GM12878 (cell line): ENCODE measurements around the gene MAML3. TPM values are rescaled to one million over a fixed set of nuclear protein-coding genes. Genes with fewer than 3 reads are reported as not detected.

ENCODE experiments used
- ATAC-seq: fragments of 200-7000 bp; cut with Tn5 transposase; 3 replicates; pipeline ENCODE4 v1.9.1; 2020; ENCODE audit warnings: mild to moderate bottlenecking, moderate library complexity
- BruUV-seq: library from RNA; stranded (reverse); fragments of 400-500 nt; replicated peaks from 2 replicates; lab custom pipeline; 2021; lab: Mats Ljungman, UMichigan
- CTCF ChIA-PET: fragments of 300-600 bp; sonication (Branson Sonifier 250); formaldehyde crosslinking; extraction: SDS; loops from one replicate; lab custom pipeline; 2021; ENCODE audit warnings: inconsistent platforms; lab: Yijun Ruan, JAX
- POLR2A ChIA-PET: fragments of 350-600 bp; formaldehyde crosslinking; extraction: SDS; loops from one replicate; lab custom pipeline; 2021; ENCODE audit warnings: inconsistent platforms; lab: Charles Lee
- RAD21 ChIA-PET: fragments of 300-600 bp; sonication (Branson Sonifier 250); formaldehyde crosslinking; loops from one replicate; lab custom pipeline; 2023; ENCODE audit warnings: antibody characterized with exemption; ENCODE audit not compliant: unreplicated experiment; lab: Charles Lee
- SMC1A ChIA-PET: fragments of 300-600 bp; sonication (Branson Sonifier 250); formaldehyde crosslinking; loops from one replicate; lab custom pipeline; 2023; ENCODE audit not compliant: unreplicated experiment, uncharacterized antibody; lab: Charles Lee
- DNase-seq: peaks from one replicate; pipeline ENCODE4 v3.0.0-alpha.2; 2011; ENCODE audit warnings: low read depth, low spot score
- FAIRE-seq: peaks from 3 replicates; lab custom pipeline; 2011; peaks lifted over from hg19 to GRCh38; lab: Jason Lieb, UNC
- H2AFZ ChIP-seq: 2 replicates; pipeline ENCODE4 v1.6.0; 2011; ENCODE audit warnings: low read depth, low read length, control low read depth; ENCODE audit not compliant: control insufficient read depth
- H3K27ac ChIP-seq: 2 replicates; pipeline ENCODE4 v1.5.1; 2011; ENCODE audit warnings: control low read depth; ENCODE audit not compliant: control insufficient read depth, insufficient read depth
- H3K27me3 ChIP-seq, 2 experiments: replicated peaks in 1 of 2; 2 replicates each; pipeline versions ENCODE4 v1.6.0 to v1.6.1; 2011; ENCODE audit warnings: low read length in 1 of 2; ENCODE audit not compliant: control insufficient read depth in 2 of 2, insufficient read depth in 2 of 2
- H3K36me3 ChIP-seq, 2 experiments: 2 replicates each; pipeline ENCODE4 v1.5.1; 2011; ENCODE audit warnings: low read length in 1 of 2; ENCODE audit not compliant: control insufficient read depth in 2 of 2, insufficient read depth in 2 of 2
- H3K4me1 ChIP-seq: 2 replicates; pipeline ENCODE4 v1.6.1; 2011; ENCODE audit warnings: mild to moderate bottlenecking, low read length, moderate library complexity, mixed read lengths; ENCODE audit not compliant: control insufficient read depth, insufficient read depth
- H3K4me2 ChIP-seq: 2 replicates; pipeline ENCODE4 v1.6.0; 2011; ENCODE audit warnings: control low read depth; ENCODE audit not compliant: control insufficient read depth, insufficient read depth
- H3K4me3 ChIP-seq: fragments of 200-600 bp; sonication (generic); 2 replicates; pipeline ENCODE4 v1.5.1; 2016
- H3K79me2 ChIP-seq: 2 replicates; pipeline ENCODE4 v1.6.0; 2011; ENCODE audit warnings: low read length; ENCODE audit not compliant: control insufficient read depth, insufficient read depth
- H3K9ac ChIP-seq: 2 replicates; pipeline ENCODE4 v1.8.0; 2011; ENCODE audit warnings: low read length, control low read depth, mixed read lengths; ENCODE audit not compliant: control insufficient read depth, insufficient read depth
- H3K9me3 ChIP-seq: replicated peaks from 3 replicates; pipeline ENCODE4 v1.5.1; 2011; ENCODE audit warnings: mild to moderate bottlenecking, low read length; ENCODE audit not compliant: control insufficient read depth, insufficient read depth
- H4K20me1 ChIP-seq: 2 replicates; pipeline ENCODE4 v1.6.0; 2011; ENCODE audit not compliant: control insufficient read depth, insufficient read depth
- SPI1 ChIP-seq: IDR thresholded peaks from 2 replicates; pipeline ENCODE4 v1.6.1; 2011; ENCODE audit warnings: low read depth, mild to moderate bottlenecking, low read length, moderate library complexity, borderline replicate concordance; ENCODE audit not compliant: insufficient read depth
- STAT3 ChIP-seq: IDR thresholded peaks from 2 replicates; pipeline ENCODE4 v1.6.1; 2011; ENCODE audit warnings: low read depth, low read length, improper control_type of control experiment
- WRNIP1 ChIP-seq: IDR thresholded peaks from 2 replicates; pipeline ENCODE4 v1.6.1; 2011; ENCODE audit warnings: low read depth, low read length, improper control_type of control experiment, borderline replicate concordance
- WGBS: methylation state at CpG from one replicate; pipeline ENCODE4 v1.1.6; 2016; ENCODE audit warnings: low lambda C conversion rate; ENCODE audit not compliant: insufficient replicate concordance, insufficient coverage; ENCODE audit errors: missing lambda C conversion rate; 5-methylcytosine and 5-hydroxymethylcytosine counted together
- in situ Hi-C: fragments of 300-500 bp; cut with MboI; formaldehyde crosslinking; loops from 9 replicates; pipeline ENCODE4 v1.14.3; 2018; ENCODE audit warnings: mixed read lengths
- intact Hi-C: fragments of 100-400 bp; cut with micrococcal nuclease; formaldehyde crosslinking; loops from one replicate; pipeline ENCODE4 v1.14.2; 2022; ENCODE audit not compliant: unreplicated experiment
- polyA plus RNA-seq, 11 experiments: library from polyadenylated mRNA; depleted of rRNA in 4 of 11; unstranded in 6 of 11; stranded (reverse) in 5 of 11; fragments of >200 nt; fragmentation: Nextera tagmentation in 4 of 11; fragmentation: Illumina TruSeq in 1 of 11; extraction: Ambion mirVana in 4 of 11; extraction: Trizol in 1 of 11; gene quantifications; 1 replicate in 1 of 11; 2 replicates in 10 of 11; pipeline versions ENCODE4 v1.2.1 to v1.2.3, GENCODE V29; 2011 to 2016; ENCODE audit warnings: inconsistent platforms in 2 of 11, missing spikeins in 2 of 11, low read depth in 1 of 11
- total RNA-seq, 4 experiments: library from RNA; depleted of rRNA in 3 of 4; stranded (reverse); fragments of >200 nt in 3 of 4; fragmentation: Illumina TruSeq in 1 of 4; extraction: Trizol in 1 of 4; gene quantifications; 2 replicates each; pipeline versions ENCODE4 v1.2.1 to v1.2.3, GENCODE V29; 2013 to 2021
- TF ChIP-seq, protein P1 (sequence below): fragments of 450-650 bp; IDR thresholded peaks from 2 replicates; pipeline ENCODE4 v1.6.1; 2016; ENCODE audit warnings: mild to moderate bottlenecking, moderate library complexity, borderline replicate concordance

MAML3 gene
- total and polyA plus RNA-seq, 10 of the 15 experiments (the other 5 are each of a cell fraction or from before 2014, with no cell fraction given), result under 0.01 to 0.53 (median 0.06) TPM; not detected in 2

DNA sequence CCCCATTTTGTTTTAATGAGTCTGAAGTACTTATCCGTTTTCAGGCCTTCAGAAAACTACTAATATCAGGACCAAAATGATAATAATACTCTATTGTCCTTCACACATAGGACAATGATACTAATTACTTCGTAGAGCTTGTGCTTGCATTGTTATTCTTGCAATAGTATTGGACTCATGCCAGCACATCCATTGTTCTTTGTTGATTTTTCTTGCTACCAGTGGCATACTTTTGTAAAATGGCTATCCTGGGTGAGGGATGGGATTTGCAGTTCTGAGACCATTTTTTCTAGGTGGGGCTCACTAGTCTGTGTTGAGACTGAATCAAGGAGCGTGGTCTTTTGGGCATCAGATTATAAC, 195.3 kb downstream of the MAML3 start (continued):
- TF ChIP-seq, protein P1, sequence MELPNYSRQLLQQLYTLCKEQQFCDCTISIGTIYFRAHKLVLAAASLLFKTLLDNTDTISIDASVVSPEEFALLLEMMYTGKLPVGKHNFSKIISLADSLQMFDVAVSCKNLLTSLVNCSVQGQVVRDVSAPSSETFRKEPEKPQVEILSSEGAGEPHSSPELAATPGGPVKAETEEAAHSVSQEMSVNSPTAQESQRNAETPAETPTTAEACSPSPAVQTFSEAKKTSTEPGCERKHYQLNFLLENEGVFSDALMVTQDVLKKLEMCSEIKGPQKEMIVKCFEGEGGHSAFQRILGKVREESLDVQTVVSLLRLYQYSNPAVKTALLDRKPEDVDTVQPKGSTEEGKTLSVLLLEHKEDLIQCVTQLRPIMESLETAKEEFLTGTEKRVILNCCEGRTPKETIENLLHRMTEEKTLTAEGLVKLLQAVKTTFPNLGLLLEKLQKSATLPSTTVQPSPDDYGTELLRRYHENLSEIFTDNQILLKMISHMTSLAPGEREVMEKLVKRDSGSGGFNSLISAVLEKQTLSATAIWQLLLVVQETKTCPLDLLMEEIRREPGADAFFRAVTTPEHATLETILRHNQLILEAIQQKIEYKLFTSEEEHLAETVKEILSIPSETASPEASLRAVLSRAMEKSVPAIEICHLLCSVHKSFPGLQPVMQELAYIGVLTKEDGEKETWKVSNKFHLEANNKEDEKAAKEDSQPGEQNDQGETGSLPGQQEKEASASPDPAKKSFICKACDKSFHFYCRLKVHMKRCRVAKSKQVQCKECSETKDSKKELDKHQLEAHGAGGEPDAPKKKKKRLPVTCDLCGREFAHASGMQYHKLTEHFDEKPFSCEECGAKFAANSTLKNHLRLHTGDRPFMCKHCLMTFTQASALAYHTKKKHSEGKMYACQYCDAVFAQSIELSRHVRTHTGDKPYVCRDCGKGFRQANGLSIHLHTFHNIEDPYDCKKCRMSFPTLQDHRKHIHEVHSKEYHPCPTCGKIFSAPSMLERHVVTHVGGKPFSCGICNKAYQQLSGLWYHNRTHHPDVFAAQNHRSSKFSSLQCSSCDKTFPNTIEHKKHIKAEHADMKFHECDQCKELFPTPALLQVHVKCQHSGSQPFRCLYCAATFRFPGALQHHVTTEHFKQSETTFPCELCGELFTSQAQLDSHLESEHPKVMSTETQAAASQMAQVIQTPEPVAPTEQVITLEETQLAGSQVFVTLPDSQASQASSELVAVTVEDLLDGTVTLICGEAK, result no peak
- TF ChIP-seq STAT3, result no peak

DNA sequence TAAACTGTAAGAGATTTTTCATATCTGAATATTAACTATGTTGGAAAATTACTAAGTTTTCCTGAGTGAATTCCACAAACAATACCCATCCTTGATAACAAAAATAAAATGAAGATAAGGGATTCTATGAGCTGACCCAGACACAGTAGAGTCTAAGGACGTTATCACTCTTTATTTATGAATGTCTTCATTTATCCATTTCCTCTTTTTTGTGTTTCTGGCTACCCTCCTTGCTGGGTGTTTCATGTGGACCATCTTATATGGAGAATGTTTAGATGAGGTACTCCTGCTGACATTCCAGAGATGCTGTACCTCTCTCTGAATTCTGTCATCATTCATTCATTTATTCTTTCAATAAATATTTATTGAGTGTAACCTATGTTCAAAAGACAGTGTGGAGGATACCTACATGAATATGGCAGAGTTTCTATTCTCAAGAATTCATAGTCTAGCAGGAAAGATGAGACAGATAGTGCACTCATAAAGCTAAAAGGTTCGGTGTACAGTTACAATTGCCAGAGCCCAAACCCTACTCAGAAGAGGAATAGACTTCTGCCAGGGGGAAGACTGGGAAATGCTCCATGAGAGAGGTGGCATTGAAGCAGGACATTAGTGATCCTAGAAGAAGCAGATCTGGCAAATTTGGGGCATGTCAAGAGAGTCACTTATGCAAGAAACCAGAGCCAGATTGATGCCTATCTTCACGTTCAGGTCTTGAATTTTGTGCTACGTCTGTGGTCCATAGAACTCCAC, 195.8 kb downstream of the MAML3 start:
- intact Hi-C loops (no loop called here), in situ Hi-C loops (no loop called here)
- no peak overlapping the region for H3K27ac ChIP-seq
- H3K36me3 ChIP-seq, result no peaks in the 10 kb centered on the region
- no TSS peak for BruUV-seq
- CTCF ChIA-PET, result interaction anchor here (0.7 kb wide), 1 partner anchor 302 kb away, joined by 3 read pairs; no protein-coding TSS in a partner anchor
- H3K4me1 ChIP-seq, result no peaks in the 10 kb centered on the region
- FAIRE-seq (no peak), ATAC-seq (no peak), DNase-seq (no peak)
- no peak overlapping the region for H3K9ac ChIP-seq
- no peak overlapping the region for H3K4me3 ChIP-seq
- RAD21 ChIA-PET, result no interaction called here
- POLR2A ChIA-PET, result no interaction called here
- H2AFZ ChIP-seq, result no peak overlapping the region
- WGBS, result 3% methylated on average over 4 of the region's 4 CpGs
- peak; percentile 50; the same call in 1 of the 2 replicates for TF ChIP-seq SPI1
- TF ChIP-seq WRNIP1, result no peak
- H3K9me3 ChIP-seq, result no peaks in the 10 kb centered on the region
- peaks cover 2 to 3% of the 10 kb centered on the region in 2 experiments; a peak in 2 of 4 replicates for H3K27me3 ChIP-seq
- SMC1A ChIA-PET, result no interaction called here
- H3K79me2 ChIP-seq, result no peaks in the 10 kb centered on the region
- no peak overlapping the region for H3K4me2 ChIP-seq
- no peaks in the 10 kb centered on the region for H4K20me1 ChIP-seq
